HG02938 (cell line): ENCODE measurements around the gene EBPL.

ENCODE experiments used
- ATAC-seq: cut with Tn5 transposase; IDR thresholded peaks from one replicate; pipeline ENCODE4 v1.9.1; 2021; ENCODE audit warnings: mild to moderate bottlenecking, moderate library complexity; ENCODE audit not compliant: unreplicated experiment

Gene EBPL

DNA sequence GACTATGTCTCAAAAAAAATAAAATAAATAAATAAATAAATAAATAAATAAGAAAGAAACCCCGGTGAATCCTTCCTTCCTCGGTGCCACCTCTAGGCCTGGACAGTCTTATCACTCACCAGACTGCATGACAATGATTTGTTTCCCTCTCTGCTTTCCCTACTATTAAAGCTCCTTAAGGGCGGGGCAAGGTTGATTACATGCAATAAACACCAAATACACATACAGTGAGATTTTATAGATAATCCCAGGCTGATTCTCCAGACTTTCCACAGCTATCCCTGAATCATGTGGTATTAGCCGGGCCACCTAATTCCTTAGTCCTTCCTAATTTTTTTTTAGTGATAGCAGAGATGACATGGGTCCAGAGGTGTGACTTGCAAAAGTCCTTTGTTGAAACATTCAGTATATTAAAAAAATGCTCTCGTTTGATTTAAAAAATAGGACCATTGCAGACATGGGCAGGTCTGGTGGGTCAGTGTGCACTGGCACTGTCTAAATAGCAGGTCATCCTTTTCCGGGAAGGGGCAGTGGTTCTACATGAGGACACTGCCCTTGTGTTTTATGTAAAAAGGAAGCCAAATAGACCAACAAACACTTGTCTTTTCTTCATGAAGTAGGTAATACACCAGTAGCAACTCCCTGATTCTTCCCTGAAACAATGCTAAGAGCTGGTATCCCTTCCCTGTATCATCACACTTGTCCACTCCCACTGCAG, 14.5 kb downstream of the EBPL start:
- ATAC-seq = no peak

DNA sequence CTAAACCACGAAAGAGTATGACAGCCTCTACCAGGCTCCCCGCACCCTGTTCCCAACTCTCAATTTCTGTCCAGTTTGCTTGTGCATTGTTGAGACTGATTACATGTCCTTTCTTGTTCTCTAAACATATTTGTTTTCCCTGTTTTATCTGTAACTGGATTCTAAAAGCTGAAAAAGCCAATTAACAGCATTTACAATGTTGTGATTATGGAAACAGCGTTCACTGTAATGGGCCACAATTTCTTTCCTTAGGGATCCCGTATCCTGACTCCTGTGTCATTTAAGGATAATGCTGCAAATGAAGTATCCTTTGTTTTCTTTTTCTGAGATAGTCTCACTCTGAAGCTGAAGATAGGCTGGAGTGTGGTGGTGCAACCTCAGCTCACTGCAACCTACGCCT, 20.5 kb downstream of the EBPL start:
- ATAC-seq = no peak

DNA sequence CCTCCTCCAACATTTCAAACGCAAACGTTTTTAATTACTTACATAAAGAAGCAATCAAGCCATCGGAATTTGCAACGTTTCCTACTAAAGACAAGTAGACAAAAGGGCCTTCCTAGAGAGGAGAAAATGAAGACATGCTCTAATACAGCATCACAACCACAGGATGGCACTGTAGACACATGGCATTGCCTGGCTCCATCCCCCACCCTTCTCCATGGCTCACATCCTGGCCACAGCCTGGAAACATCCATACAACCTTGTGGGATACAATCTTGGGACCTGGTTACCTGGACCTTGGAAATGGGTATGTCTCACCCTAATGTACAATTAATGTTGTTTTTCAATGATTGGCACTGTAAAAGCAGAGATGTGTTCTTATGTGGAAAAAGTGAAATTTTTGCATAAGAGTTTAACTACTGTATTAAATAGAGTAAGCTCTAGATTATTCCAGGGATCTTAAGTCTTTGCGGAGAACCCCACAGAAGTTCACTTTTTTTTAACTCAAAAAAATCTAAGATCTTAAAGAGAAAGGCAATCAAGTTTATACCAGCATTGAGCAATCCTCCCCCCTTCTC, 21.5 kb downstream of the EBPL start:
- ATAC-seq = no peak

- no peak for ATAC-seq
Observed at GRCh38 chr13:49667773-49668172, 23.5 kb downstream of the EBPL start.

DNA sequence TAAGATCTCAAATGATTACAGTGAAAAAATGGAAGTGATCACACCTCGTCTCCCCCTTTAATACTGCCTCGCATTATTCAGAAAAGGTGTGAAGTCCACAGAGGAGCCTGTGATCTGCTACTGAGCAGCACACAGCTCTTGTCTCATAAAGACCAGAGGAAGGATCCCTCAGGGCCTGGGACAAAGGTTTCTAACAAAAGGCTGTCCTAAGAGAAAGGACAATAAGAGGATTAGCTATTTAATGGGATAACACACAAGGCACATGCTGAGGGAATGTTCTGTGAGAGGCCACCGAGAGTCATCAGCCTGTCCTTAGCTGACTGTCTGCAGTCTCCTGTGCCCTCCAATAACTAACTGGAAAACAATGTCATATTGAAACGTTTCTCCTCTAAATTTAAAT, 26.7 kb downstream of the EBPL start:
- no peak for ATAC-seq

GRCh38 chr13:49657241-49657641, 34.0 kb downstream of the EBPL start:
- no peak for ATAC-seq

GRCh38 chr13:49655906-49656305, 35.4 kb downstream of the EBPL start:
- no peak for ATAC-seq

DNA sequence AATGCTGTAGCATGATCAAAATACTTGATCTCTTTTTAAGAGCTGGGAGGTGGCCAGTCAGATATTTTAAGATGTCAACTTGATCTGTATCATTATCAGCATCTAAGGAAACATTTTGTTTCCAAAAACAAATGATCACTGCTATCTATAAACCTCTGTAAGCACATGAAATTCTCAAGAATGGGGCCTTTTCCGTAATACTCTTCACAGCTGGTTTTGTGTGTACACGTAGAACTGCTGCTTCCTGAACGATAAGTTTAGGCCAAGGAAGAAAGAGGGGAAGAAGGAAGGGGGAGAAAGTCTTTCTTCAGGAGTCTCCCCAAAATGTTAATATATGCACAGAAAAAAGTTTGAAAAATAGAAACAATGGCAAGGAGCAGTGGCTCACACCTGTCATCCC, 37.3 kb downstream of the EBPL start:
- no peak for ATAC-seq

DNA sequence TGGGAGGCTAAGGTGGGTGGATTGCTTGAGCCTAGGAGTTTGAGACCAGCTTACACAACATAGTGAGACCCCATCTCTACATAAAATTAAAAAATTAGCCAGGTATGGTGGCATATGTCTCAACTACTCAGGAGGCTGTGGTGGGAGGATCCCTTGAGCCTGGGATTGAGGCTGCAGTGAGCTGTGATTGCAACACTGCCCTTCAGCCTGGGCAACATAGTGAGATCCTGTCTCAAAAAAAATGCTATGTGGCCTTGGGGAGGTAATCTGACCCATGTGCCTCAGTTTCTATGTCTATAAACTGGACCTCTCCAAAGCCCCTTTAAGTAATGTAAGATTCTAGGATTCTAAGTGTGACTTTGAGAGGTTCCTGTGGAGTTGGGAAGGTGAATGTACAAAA, 37.8 kb downstream of the EBPL start:
- ATAC-seq = no peak

DNA sequence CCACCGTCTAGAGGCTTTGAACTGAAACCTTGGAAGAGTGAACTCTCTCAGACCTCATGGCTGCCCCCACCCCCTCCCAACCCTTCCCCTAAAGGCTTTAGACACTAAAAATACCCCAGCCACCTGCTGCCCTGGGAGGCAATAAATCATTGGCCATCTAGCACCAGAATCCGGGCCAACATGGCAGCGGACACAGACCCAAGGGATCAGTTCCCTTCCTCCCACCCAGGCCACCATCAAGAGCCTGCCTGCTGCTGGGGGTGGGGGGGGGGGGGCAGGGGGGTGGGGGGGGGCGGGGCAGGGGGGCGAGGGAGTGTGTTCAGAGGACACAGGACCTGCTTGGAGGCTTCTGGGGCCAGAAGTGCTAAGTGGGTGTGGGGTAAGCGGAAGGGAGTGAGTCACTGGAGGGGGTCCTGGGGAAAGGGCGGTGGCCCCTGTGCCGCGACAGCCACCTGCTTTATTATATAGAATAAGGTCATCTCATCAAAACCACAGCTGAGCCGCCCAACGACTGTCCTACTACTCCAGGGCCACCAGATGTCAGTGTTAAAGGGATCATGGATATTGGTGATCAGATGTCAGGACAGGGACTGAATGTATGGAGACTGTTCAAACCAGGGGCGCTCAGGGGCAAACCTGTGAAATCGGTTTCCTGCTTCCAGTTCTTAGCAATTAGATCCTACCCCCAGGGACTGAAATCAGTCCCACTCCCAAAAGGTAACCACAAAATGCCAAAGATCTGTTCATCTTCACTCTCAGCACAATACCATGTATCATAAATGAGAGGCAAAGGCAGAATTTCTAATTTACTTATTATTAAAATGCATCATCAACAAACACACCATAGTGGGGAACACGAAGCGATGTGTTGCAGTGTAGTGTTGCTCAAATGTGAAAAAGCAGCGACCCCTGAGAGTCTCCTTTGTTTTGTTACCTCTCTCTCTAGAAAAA, 38.7 kb downstream of the EBPL start:
- no peak for ATAC-seq

- ATAC-seq = no peak
Observed at GRCh38 chr13:49651570-49652354, 39.5 kb downstream of the EBPL start.

DNA sequence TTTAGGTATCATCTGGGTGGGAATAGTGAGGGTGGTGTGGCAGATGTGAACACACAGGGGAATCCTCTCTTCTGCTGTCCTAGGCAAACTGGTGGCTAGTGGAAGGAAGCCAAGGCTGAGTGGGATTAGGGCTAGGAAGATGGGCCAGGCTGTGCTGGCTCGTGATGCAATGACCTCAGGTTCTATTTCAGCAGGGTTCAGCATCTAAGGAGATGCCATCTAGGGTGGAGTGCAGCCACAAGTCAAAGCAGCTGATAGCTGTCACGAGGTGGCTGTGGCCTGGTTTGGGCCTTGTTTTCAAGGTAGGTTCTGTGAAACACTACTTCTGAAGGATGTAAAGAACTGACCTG, 41.3 kb downstream of the EBPL start:
- no peak for ATAC-seq

DNA sequence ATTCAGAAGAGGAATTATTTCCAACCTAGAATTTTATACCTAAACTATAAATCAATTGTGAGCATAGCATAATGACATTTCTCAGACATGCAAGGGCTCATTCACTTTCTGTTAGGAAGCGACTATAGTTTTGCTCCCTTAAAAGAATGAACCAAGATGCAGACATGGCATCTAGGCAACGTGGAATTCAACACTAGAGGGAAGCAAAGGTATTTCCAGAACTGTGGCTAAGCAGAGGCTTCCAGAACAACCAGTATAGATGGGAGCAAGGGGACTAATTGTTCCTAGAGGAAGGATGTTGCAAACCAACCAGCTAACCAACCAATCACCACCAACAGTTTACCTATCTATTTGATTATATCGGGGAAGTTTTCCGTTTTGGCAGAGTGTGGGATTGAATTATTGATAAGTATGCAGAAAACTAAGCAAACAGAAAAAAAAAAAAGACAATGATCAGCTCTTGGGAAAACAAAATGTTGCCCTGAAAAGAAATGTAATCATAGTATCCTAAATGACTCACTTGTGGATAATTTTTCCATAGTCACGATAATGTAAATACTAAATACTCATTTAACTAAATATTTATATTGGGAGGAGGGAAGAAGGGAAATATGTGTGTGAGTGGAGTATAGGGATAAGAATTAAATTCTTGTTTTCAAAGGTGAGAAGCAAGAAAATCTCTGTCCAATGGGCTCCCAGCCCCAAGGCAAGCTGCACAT, 41.9 kb downstream of the EBPL start:
- ATAC-seq = no peak

DNA sequence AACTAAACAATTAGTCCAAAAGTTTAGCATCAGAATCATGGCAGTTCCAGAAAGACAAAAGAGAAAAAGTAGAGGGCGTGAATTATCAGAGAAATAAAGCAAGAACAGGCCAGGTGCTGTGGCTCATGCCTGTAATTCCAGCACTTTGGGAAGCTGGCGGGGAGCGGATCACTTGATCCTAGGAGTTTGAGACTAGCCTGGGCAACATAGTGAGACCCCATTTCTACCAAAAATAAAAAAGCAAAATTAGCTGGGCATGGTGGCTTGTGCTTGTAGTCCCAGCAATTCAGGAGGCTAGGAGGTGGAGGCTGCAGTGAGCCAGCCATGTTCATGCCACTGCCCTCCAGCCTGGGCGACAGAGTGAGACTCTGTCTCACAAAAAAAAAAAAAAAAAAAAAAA, 44.6 kb downstream of the EBPL start:
- ATAC-seq = no peak

GRCh38 chr13:49645451-49645850, 45.8 kb downstream of the EBPL start:
- no peak for ATAC-seq

DNA sequence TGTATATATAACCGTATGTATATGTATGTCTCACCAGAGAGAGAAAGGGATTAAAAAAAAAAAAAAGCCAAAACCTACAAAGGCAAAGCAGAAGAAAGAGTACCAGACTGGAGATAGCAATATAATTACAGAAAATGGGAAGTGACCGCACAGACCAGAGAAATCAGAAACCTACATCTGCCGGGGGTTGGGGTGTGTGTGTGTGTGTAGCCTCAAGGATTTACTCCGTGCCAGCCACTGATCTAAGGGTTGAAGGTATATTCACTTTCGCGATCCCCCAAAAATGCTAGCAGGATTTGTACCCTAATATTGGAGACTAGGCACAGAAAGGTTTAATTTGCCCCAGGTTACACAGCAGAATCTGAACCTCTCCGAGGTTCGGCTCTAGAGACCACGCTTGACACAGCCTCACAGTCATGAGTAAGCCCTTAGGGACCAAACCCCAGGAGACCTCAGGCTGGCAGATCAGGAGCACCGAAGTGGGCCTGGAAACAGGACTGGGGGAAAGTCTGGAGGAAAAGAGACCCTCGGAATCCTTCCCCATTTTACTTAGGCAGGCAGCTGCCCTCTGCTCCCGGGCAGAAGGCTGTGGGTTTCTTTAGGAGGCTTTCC, 48.1 kb downstream of the EBPL start:
- ATAC-seq = no peak

DNA sequence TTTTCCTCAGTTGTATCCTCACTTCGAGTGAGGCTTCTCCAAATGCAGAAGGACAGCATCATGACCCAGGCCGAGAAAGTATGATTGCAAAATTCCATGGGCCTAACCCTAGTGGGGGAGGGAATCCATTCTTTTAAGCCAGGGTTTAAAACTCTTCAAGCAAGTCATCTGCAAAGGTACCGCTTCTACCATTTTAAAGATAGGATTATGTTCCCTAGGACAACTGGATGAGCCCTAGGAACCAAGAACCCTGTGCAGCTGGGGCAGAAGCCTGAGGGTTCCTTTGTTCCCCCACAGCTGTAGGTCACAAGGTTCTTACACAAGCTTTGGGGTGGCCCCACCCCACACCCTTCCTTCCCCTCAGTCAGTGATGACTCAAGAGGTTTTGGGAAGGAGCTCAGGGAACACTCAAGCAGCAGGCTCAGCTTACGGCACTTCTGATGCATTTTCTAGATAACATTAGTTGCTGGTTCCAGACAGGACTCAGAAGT, 49.4 kb downstream of the EBPL start:
- ATAC-seq = no peak

DNA sequence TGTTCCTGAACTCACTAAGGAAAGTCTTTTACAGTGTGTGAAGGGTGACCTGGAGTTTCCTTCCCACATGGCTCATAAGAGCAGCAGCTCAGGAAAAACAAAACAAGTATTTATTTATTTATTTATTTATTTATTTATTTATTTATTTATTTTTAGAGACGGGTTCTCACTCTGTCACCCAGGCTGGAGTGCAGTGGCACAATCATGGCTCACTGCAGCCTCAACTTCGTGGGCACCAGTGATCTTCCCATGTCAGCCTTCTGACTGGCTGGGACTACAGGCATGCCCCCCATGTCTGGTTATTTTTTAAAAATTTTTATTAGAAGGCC, 52.6 kb downstream of the EBPL start:
- no peak for ATAC-seq

DNA sequence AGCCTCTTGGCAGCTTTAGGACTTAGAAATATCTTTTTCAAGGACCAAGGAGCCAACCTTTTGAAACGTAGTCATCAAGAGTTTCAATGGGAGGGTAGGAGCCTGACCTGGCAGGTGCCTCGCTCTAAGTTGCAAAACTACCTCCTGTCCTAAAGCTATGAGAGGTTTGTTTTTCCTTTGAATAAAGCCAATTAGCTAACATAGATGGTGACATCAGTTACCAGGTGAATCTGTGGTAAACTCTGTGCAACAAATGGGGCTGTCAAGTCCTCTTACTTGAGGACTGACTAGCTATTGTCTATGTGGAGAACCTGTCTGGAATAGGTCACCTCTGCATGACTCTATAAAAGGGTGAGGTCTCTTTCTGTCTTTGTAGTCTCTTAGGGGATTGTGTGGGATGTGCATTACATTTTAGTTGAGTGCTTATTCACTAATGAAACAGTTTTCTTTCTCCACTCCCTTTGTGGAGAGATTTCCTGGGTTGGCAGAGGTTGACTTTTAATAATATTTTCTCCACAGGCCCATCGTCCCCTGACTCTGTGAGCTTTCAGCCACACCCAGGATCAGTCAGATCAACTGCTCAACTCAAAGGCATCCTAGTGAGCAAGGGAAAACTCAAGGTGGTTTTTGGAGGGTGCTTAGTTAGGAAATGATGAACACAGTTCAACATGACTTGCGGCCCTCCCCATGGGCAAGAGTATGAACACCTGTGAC, 53.1 kb downstream of the EBPL start:
- ATAC-seq = no peak
